Esophagus squamous epithelium (tissue), 5 donors: Measurements from ENCODE around the gene CMTM7. TPM values are rescaled to one million over a fixed set of nuclear protein-coding genes. Genes with fewer than 3 reads are reported as not detected.
A peak's percentile ranks its signal among the peaks of the same experiment; 100 is the strongest.

ENCODE experiments used
- DNase-seq: peaks from one replicate; lab custom pipeline; 2025; lab: John Stamatoyannopoulos, UW
- H3K27ac ChIP-seq, 4 donors: fragments of 200-600 bp; sonication (generic); one replicate each; pipeline ENCODE4 v1.5.1; 2016 to 2019; ENCODE audit warnings: mild to moderate bottlenecking in 1 of 4
- H3K27me3 ChIP-seq, 4 donors: fragments of 200-600 bp; sonication (generic); 1 replicate in 3 of 4; 2 replicates in 1 of 4; pipeline versions ENCODE4 v1.5.1 to v1.6.0; 2017 to 2021; ENCODE audit warnings: antibody characterized with exemption in 1 of 4
- H3K36me3 ChIP-seq, 3 donors: fragments of 200-600 bp; sonication (generic); one replicate each; pipeline ENCODE4 v1.5.1; 2016 to 2019
- H3K4me1 ChIP-seq, 3 donors: fragments of 200-600 bp; sonication (generic); one replicate each; pipeline ENCODE4 v1.5.1; 2017 to 2019
- H3K4me3 ChIP-seq, 4 donors: fragments of 200-600 bp; sonication (generic); 1 replicate in 3 of 4; 2 replicates in 1 of 4; pipeline ENCODE4 v1.5.1; 2016 to 2019; ENCODE audit warnings: mild to moderate bottlenecking in 2 of 4, moderate library complexity in 1 of 4
- H3K9me3 ChIP-seq, 3 donors: fragments of 200-600 bp; sonication (generic); one replicate each; pipeline ENCODE4 v1.5.1; 2016 to 2019
- POLR2A ChIP-seq, 4 donors: fragments of 450-650 bp; IDR thresholded peaks; one replicate each; pipeline ENCODE4 v1.6.1; 2017; ENCODE audit warnings: antibody characterized with exemption in 4 of 4, mild to moderate bottlenecking in 4 of 4, moderate library complexity in 3 of 4
- WGBS, 2 donors: methylation state at CpG; one replicate each; pipeline ENCODE4 v1.1.5; 2018; 5-methylcytosine and 5-hydroxymethylcytosine counted together
- intact Hi-C: fragments of 100-400 bp; cut with DNase I; formaldehyde crosslinking; loops from one replicate; pipeline ENCODE4 v1.15.0; 2022
- total RNA-seq, 4 donors: library from RNA; depleted of rRNA; stranded (reverse); fragments of >200 nt; gene quantifications; one replicate each; pipeline ENCODE4 v1.1.0, GENCODE V29; 2016
- TF ChIP-seq, protein P1 (sequence below), 6 experiments: fragments of 450-650 bp in 4 of 6; fragments of 200-600 bp in 2 of 6; sonication (generic) in 2 of 6; IDR thresholded peaks; one replicate each; pipeline ENCODE4 v1.5.1; 2016 to 2019; ENCODE audit warnings: antibody characterized with exemption in 6 of 6, mild to moderate bottlenecking in 4 of 6, moderate library complexity in 4 of 6
- donor health status: DM: yes; HTN: yes; CAD: no.

The CMTM7 gene
- total RNA-seq, 4 donors from 2014 or later, result 0.35 to 6.7 (median 3.0) TPM; not detected in 1

DNA sequence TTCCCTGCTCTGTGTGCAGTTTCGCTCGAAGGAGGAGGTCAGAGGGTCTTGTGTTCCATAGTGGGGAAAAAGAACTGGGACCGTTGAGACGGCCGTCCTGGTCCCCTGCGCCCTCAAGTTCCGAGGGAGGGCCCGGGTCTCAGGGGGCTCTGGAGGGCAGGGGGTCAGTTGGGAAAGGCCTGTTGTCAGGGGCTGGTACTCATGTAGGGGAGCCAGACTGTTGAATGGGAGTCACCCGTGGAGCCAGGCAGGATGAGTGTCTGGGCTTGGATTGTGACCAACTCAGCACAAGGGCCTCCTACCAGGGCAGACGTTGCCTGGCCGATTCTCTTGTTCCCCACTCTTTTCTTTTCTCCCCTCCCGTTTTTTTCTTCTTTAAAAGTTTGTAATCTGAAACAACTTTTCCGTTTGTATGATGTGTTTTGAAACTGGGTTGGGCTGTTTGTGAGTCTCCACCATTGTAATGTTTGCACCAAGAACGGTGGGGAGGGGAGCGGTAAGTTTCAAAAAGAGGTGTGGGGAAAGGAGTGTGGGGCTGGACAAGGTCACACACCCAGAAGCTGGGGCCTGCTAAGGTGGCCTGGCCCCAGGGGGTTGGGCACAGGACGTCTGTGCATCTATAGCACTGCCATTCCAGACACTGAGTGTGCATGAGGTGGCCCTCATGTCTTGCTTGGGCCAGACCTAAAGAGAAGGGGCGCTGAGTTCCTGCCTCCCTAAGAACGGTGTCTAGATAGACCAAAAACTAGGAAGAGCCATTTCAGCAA, 1.1 kb downstream of the CMTM7 start:
- H3K36me3 ChIP-seq, result no peaks in the 10 kb centered on the region
- peaks cover 0 to 26% (median 3%) of the 10 kb centered on the region in 3 donors for H3K4me1 ChIP-seq
- peak overlapping the region; percentile 47 to 83 (median 60) for H3K4me3 ChIP-seq
- WGBS, 2 donors, result 43 to 58% methylated on average over 8 to 11 of the region's 18 CpGs
- DNase-seq, result no peak
- TF ChIP-seq, protein P1, sequence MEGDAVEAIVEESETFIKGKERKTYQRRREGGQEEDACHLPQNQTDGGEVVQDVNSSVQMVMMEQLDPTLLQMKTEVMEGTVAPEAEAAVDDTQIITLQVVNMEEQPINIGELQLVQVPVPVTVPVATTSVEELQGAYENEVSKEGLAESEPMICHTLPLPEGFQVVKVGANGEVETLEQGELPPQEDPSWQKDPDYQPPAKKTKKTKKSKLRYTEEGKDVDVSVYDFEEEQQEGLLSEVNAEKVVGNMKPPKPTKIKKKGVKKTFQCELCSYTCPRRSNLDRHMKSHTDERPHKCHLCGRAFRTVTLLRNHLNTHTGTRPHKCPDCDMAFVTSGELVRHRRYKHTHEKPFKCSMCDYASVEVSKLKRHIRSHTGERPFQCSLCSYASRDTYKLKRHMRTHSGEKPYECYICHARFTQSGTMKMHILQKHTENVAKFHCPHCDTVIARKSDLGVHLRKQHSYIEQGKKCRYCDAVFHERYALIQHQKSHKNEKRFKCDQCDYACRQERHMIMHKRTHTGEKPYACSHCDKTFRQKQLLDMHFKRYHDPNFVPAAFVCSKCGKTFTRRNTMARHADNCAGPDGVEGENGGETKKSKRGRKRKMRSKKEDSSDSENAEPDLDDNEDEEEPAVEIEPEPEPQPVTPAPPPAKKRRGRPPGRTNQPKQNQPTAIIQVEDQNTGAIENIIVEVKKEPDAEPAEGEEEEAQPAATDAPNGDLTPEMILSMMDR (IDR thresholded peaks at IDR 0.05), result no peak
- TF ChIP-seq POLR2A (IDR thresholded peaks at IDR 0.05), result no peak
- peak overlapping the region; percentile 72 to 91 (median 83) for H3K27ac ChIP-seq
- H3K27me3 ChIP-seq, result peaks cover 0 to 95% (median 0%) of the 10 kb centered on the region in 4 donors
- no peaks in the 10 kb centered on the region for H3K9me3 ChIP-seq
- intact Hi-C loops, result no loop called here

DNA sequence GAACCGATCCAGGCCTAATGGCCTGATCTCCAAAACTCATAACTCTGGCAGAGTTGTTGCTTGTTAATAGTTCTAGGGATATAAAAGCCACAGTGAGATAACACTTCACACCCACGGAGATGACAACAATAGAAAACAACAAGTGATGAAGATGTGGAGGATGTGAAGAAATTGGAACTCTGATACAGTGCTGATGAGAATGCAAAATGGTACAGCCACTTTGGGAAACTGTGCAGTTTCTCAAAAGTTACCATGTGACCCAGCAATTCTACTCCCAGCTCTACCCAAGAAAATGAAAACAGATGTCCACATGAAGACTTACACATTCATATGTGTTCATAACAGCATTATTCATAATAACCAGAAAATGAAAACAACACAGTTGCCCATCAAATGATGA, 3.8 kb downstream of the CMTM7 start:
- no peak for TF ChIP-seq POLR2A (IDR thresholded peaks at IDR 0.05)
- TF ChIP-seq, protein P1 (IDR thresholded peaks at IDR 0.05), result no peak
- intact Hi-C loops, result no loop called here
- peaks cover 0 to 95% (median 0%) of the 10 kb centered on the region in 4 donors for H3K27me3 ChIP-seq
- H3K9me3 ChIP-seq, result no peaks in the 10 kb centered on the region
- DNase-seq, result no peak
- H3K4me3 ChIP-seq, result no peak overlapping the region
- no peak overlapping the region for H3K27ac ChIP-seq
- H3K4me1 ChIP-seq, result peaks cover 0 to 37% (median 3%) of the 10 kb centered on the region in 3 donors
- WGBS, 2 donors, result 43 to 62% methylated on average over 2 of the region's 2 CpGs
- H3K36me3 ChIP-seq, result no peaks in the 10 kb centered on the region

DNA sequence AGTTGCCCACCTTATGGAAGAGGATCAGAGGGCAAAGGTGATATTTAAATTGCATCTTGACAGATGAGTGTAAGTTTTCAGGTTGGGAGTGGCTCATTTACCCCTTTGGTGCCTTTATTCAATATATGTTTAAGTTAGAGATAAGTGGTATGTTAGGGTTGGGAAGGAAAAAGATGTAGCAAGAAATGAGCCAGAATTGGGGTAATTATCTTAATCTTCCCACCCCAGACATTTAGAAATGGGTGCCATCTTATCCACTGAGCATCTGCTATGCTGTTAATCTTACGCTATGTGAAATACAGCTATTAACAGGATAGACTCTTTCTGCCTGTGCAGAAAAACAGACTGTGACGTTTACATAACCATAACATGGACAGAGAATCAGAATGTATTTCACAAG, 6.3 kb downstream of the CMTM7 start:
- H3K27ac ChIP-seq, result no peak overlapping the region
- TF ChIP-seq POLR2A (IDR thresholded peaks at IDR 0.05), result no peak
- TF ChIP-seq, protein P1 (IDR thresholded peaks at IDR 0.05), result no peak
- H3K36me3 ChIP-seq, result no peaks in the 10 kb centered on the region
- WGBS, 2 donors, result 48 to 60% methylated on average over 2 of the region's 2 CpGs
- intact Hi-C loops, result no loop called here
- no peak overlapping the region for H3K4me3 ChIP-seq
- no peaks in the 10 kb centered on the region for H3K9me3 ChIP-seq
- H3K4me1 ChIP-seq, result peaks cover 8 to 38% (median 13%) of the 10 kb centered on the region in 3 donors
- peaks cover 0 to 95% (median 0%) of the 10 kb centered on the region in 4 donors for H3K27me3 ChIP-seq
- DNase-seq, result no peak

DNA sequence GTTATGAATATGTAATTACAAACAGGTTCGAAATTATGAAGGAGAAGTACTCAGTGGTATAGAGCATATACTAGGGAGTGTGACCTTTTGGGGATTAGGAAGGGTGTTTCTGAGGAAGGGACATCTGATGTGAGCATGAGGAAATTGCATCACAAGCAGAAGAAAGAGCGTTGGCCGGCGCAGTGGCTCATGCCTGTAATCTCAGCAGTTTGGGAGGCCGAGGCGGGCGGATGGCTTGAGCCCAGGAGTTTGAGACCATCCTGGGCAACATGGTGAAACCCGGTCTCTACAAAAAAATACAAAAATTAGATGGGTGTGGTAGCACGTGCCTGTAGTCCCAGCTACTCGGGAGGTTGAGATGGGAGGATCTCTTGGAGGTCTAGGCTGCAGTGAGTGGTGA, 6.9 kb downstream of the CMTM7 start:
- TF ChIP-seq POLR2A (IDR thresholded peaks at IDR 0.05), result no peak
- TF ChIP-seq, protein P1 (IDR thresholded peaks at IDR 0.05), result no peak
- Histone ChIP-seq H3K9me3 (no peaks in the 10 kb centered on the region), H3K4me1 (peaks cover 8 to 39% (median 17%) of the 10 kb centered on the region in 3 donors), H3K27ac (peak overlapping the region in 1 of 4 donors; percentile 24), H3K36me3 (no peaks in the 10 kb centered on the region), H3K4me3 (no peak overlapping the region), H3K27me3 (peaks cover 0 to 95% (median 0%) of the 10 kb centered on the region in 4 donors)
- DNase-seq, result no peak
- intact Hi-C loops, result no loop called here
- WGBS, 2 donors, result 69 to 79% methylated on average over 10 of the region's 10 CpGs

DNA sequence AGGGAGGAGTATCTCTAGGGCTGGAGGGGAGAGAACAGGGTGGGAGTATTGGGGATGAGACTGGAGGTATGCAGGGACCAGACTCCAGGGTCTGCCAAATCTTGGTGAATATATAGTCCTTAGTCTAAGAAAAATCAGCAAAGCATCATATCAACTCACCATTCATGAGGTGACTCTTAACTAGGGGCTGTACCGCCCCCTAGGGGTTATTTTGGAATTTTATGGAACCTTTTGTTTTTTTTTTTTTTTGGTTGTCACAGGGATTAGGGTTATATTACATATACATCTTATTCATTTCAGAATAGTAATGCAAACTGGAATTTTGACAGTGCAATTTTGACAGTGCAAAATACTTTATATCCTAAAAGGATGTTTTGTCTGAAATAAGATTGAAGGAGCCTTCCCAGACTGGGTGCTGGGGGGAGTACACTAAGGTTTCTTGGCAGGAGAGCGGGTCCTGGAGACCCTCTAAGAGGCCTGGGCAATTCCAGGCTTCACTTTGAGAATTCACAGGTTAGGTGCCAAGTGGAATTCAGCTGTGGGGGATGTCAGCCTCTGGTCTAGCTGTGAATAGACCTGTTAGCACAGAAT, 7.5 kb downstream of the CMTM7 start:
- 24 to 59% methylated on average over 2 of the region's 2 CpGs for WGBS, 2 donors
- no peak for DNase-seq
- H3K4me1 ChIP-seq, result peaks cover 8 to 43% (median 18%) of the 10 kb centered on the region in 3 donors

More for the DNA sequence above, 7.5 kb downstream of the CMTM7 start:
- Histone ChIP-seq H3K9me3 (no peaks in the 10 kb centered on the region), H3K27me3 (peaks cover 0 to 95% (median 0%) of the 10 kb centered on the region in 4 donors), H3K36me3 (no peaks in the 10 kb centered on the region), H3K27ac (peak overlapping the region in 1 of 4 donors; percentile 24), H3K4me3 (no peak overlapping the region)
- intact Hi-C loops, result no loop called here
- TF ChIP-seq, protein P1 (IDR thresholded peaks at IDR 0.05), result peak in 4 of 6 experiments; percentile 34 to 49 (median 44)
- no peak for TF ChIP-seq POLR2A (IDR thresholded peaks at IDR 0.05)
